ENCODE data around the gene NAP1L4. TPM values are rescaled to one million over a fixed set of nuclear protein-coding genes. Genes with fewer than 3 reads are reported as not detected.

NAP1L4 gene
- total and polyA plus RNA-seq, 7 experiments from 2014 or later, result 134 to 356 (median 292) TPM

DNA sequence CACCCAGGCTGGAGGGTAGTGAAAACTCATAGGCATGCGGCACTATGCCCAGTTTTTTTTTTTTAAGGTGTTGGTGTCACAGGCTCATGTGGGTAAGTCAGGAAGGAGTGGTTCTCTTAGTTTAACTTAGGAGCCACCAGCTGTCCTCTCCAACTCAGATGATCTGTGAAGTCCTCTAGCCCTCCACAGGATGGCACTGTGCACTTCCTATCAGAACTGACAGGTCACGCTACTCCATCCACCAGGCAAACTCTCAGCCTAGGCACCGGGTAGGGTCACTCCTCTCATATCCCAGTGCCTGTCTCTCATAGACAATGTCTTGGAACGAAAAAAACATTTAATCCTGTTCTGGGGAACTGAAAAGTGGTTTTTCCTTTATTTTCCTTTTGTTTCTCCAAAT lies 16.5 kb downstream of the NAP1L4 start:
- peaks cover 21 to 51% (median 37%) of the 10 kb centered on the region in 7 donors for H3K4me1 Mint-ChIP-seq
- peaks cover 30 to 80% (median 63%) of the 10 kb centered on the region in 3 experiments for H3K36me3 ChIP-seq (ENCODE audit: control insufficient read depth in 2 of 3, insufficient read depth in 3 of 3, low read length in 3 of 3)
- ChIA-PET POLR2A (interaction anchor here (0.8 to 3.2 kb wide), 4 partner anchors 13 to 47 kb away, joined by 3 to 25 read pairs (median 6); no protein-coding TSS in a partner anchor), CTCF (interaction anchor here (0.5 to 5.7 kb wide), 15 partner anchors 10 to 442 kb away, joined by 3 to 43 read pairs (median 4); partner anchors contain the start of gene NAP1L4)
- DNase-seq (peak in 8 of 9 donors; percentile 26 to 68 (median 48)), ATAC-seq (peak; percentile 95)
- no peaks in the 10 kb centered on the region for H3K9me3 ChIP-seq (ENCODE audit: control insufficient read depth in 2 of 3, low read length in 3 of 3)
- no peaks in the 10 kb centered on the region for H3K27me3 ChIP-seq (ENCODE audit: control insufficient read depth in 2 of 2, insufficient read depth in 2 of 2, low read length in 2 of 2)
- intact Hi-C loops (cut with micrococcal nuclease), result loop anchor here (1.0 kb wide), 4 partner anchors 13 to 116 kb away; no protein-coding TSS in a partner anchor
- peak overlapping the region in 3 of 9 donors; percentile 24 to 66 (median 41) for H3K27ac Mint-ChIP-seq
- H3K27ac ChIP-seq (ENCODE audit: low read depth, low read length), result no peak overlapping the region
- no peaks in the 10 kb centered on the region for H3K9me3 Mint-ChIP-seq
- H3K4me3 Mint-ChIP-seq, result no peak overlapping the region
- peaks cover 0 to 7% of the 10 kb centered on the region in 2 donors for H3K4me1 ChIP-seq (ENCODE audit: control insufficient read depth in 2 of 2, insufficient read depth in 2 of 2, low read length in 2 of 2)
- H3K36me3 Mint-ChIP-seq, result peaks cover 5 to 49% (median 35%) of the 10 kb centered on the region in 5 donors
- H3K4me3 ChIP-seq (ENCODE audit: low read length), result no peak overlapping the region
- no peaks in the 10 kb centered on the region for H3K27me3 Mint-ChIP-seq

GRCh38 chr11:2974272-2974671 lies 17.9 kb downstream of the NAP1L4 start:
- no peak overlapping the region for H3K27ac ChIP-seq (ENCODE audit: low read depth, low read length)
- peaks cover 12 to 61% (median 43%) of the 10 kb centered on the region in 5 donors for H3K36me3 Mint-ChIP-seq
- DNase-seq (no peak), ATAC-seq (no peak)
- H3K9me3 Mint-ChIP-seq, result no peaks in the 10 kb centered on the region
- no peaks in the 10 kb centered on the region for H3K27me3 Mint-ChIP-seq
- CTCF ChIA-PET, result interaction anchor here (0.7 to 5.7 kb wide), 6 partner anchors 16 to 441 kb away, joined by 3 to 43 read pairs (median 9); no protein-coding TSS in a partner anchor
- peak overlapping the region in 4 of 9 donors; percentile 36 to 58 (median 50) for H3K27ac Mint-ChIP-seq
- intact Hi-C loops (cut with micrococcal nuclease), result no loop called here
- no peak overlapping the region for H3K4me3 ChIP-seq (ENCODE audit: low read length)
- peaks cover 25 to 47% (median 40%) of the 10 kb centered on the region in 7 donors for H3K4me1 Mint-ChIP-seq
- H3K9me3 ChIP-seq (ENCODE audit: control insufficient read depth in 2 of 3, low read length in 3 of 3), result no peaks in the 10 kb centered on the region
- POLR2A ChIA-PET, result interaction anchor here (0.6 to 3.2 kb wide), 3 partner anchors 14 to 47 kb away, joined by 4 to 25 read pairs (median 4); no protein-coding TSS in a partner anchor
- no peaks in the 10 kb centered on the region for H3K27me3 ChIP-seq (ENCODE audit: control insufficient read depth in 2 of 2, insufficient read depth in 2 of 2, low read length in 2 of 2)
- no peak overlapping the region for H3K4me3 Mint-ChIP-seq
- H3K4me1 ChIP-seq (ENCODE audit: control insufficient read depth in 2 of 2, insufficient read depth in 2 of 2, low read length in 2 of 2), result peaks cover 0 to 7% of the 10 kb centered on the region in 2 donors
- H3K36me3 ChIP-seq (ENCODE audit: control insufficient read depth in 2 of 3, insufficient read depth in 3 of 3, low read length in 3 of 3), result peaks cover 43 to 93% (median 67%) of the 10 kb centered on the region in 3 experiments

DNA sequence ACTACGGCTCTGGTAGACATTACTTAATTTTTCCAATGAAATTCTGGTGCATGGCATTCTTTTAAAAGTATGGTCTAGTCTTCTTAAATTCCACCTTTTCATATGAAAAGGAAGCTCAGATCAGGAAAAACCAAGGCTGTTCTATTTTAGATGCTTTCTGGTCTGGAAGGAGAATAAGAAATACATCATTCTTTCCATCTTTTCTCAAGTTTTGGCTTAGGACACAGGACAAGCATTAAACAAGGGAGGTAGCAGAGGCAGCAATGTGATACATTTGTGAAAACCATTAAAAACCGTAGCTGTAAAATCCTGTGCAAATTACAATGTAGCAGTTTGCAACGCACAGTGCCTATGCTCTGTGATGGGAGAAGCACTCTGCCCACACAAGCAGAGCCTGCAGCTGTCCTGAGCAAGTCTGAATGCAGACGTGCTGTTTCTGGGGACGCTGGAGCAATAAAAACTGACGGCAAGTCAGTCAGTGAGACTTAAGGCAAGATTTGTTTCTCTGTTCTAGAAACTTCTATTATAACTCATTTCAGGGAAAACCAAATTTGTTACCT lies 23.7 kb downstream of the NAP1L4 start:
- Mint-ChIP-seq H3K9me3 (no peaks in the 10 kb centered on the region), H3K27me3 (no peaks in the 10 kb centered on the region), H3K4me3 (no peak overlapping the region), H3K27ac (peak overlapping the region in 1 of 9 donors; percentile 20), H3K4me1 (peaks cover 0 to 31% (median 22%) of the 10 kb centered on the region in 7 donors), H3K36me3 (peaks cover 18 to 70% (median 55%) of the 10 kb centered on the region in 5 donors)
- Histone ChIP-seq H3K27me3 (ENCODE audit: control insufficient read depth in 2 of 2, insufficient read depth in 2 of 2, low read length in 2 of 2) (no peaks in the 10 kb centered on the region), H3K4me3 (ENCODE audit: low read length) (no peak overlapping the region), H3K27ac (ENCODE audit: low read depth, low read length) (no peak overlapping the region), H3K9me3 (ENCODE audit: control insufficient read depth in 2 of 3, low read length in 3 of 3) (no peaks in the 10 kb centered on the region), H3K36me3 (ENCODE audit: control insufficient read depth in 2 of 3, insufficient read depth in 3 of 3, low read length in 3 of 3) (peaks cover 48 to 96% (median 57%) of the 10 kb centered on the region in 3 experiments), H3K4me1 (ENCODE audit: control insufficient read depth in 2 of 2, insufficient read depth in 2 of 2, low read length in 2 of 2) (no peaks in the 10 kb centered on the region)
- intact Hi-C loops (cut with micrococcal nuclease), result no loop called here
- CTCF ChIA-PET, result no interaction called here
- no peak for ATAC-seq
- no peak for DNase-seq
- POLR2A ChIA-PET, result interaction anchor here (0.8 kb wide), 1 partner anchor 14 kb away, joined by 3 read pairs; no protein-coding TSS in a partner anchor

GRCh38 chr11:2964782-2965181 lies 27.3 kb downstream of the NAP1L4 start:
- no peaks in the 10 kb centered on the region for H3K4me1 ChIP-seq (ENCODE audit: control insufficient read depth in 2 of 2, insufficient read depth in 2 of 2, low read length in 2 of 2)
- CTCF ChIA-PET, result no interaction called here
- ATAC-seq (no peak), DNase-seq (no peak)
- H3K27me3 ChIP-seq (ENCODE audit: control insufficient read depth in 2 of 2, insufficient read depth in 2 of 2, low read length in 2 of 2), result no peaks in the 10 kb centered on the region
- no peaks in the 10 kb centered on the region for H3K9me3 Mint-ChIP-seq
- no peaks in the 10 kb centered on the region for H3K9me3 ChIP-seq (ENCODE audit: control insufficient read depth in 2 of 3, low read length in 3 of 3)
- H3K36me3 Mint-ChIP-seq, result peaks cover 24 to 79% (median 47%) of the 10 kb centered on the region in 5 donors
- POLR2A ChIA-PET, result no interaction called here
- H3K27ac ChIP-seq (ENCODE audit: low read depth, low read length), result no peak overlapping the region
- peaks cover 32 to 95% (median 67%) of the 10 kb centered on the region in 3 experiments for H3K36me3 ChIP-seq (ENCODE audit: control insufficient read depth in 2 of 3, insufficient read depth in 3 of 3, low read length in 3 of 3)
- H3K4me3 Mint-ChIP-seq, result no peak overlapping the region
- intact Hi-C loops (cut with micrococcal nuclease), result no loop called here
- H3K27me3 Mint-ChIP-seq, result no peaks in the 10 kb centered on the region
- H3K27ac Mint-ChIP-seq, result no peak overlapping the region
- no peak overlapping the region for H3K4me3 ChIP-seq (ENCODE audit: low read length)
- H3K4me1 Mint-ChIP-seq, result peaks cover 10 to 40% (median 35%) of the 10 kb centered on the region in 7 donors

GRCh38 chr11:2963761-2964160 lies 28.4 kb downstream of the NAP1L4 start:
- H3K27ac Mint-ChIP-seq, result no peak overlapping the region
- H3K4me3 Mint-ChIP-seq, result no peak overlapping the region

DNA sequence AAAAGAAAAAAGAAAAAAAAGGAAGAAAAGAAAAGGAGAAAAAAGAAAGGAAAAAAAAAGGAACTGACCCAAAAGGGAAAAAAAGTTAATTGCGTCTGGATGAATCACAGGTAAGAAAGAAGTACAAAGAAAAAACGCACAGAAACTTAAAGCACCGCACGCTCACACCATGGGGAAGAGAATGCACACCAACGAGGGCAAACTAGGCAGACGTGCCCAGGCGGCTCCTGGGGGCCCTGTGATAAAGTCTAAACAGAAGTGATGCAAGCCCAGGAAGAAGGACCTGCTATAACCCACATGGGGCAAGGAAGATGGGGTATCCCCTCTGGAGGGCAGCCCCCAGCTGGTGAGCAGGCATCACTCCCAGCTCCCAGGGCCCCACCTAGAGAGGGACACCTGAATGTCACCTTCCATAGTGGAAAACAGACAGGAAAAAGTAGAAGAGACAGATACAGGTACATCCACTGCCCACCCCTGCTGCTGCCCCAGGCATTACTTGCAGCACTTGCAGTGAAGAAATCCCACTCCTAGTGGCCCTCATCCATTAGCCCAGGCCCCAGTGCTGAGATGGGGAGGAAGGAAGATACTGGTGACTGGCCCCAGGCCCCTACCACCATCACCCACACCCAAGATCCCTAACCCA lies 28.9 kb downstream of the NAP1L4 start:
- Mint-ChIP-seq H3K4me1 (peaks cover 10 to 44% (median 34%) of the 10 kb centered on the region in 7 donors), H3K9me3 (no peaks in the 10 kb centered on the region), H3K27ac (peak overlapping the region in 2 of 9 donors; percentile 12 to 42), H3K36me3 (peaks cover 26 to 79% (median 46%) of the 10 kb centered on the region in 5 donors), H3K27me3 (no peaks in the 10 kb centered on the region), H3K4me3 (no peak overlapping the region)
- H3K4me3 ChIP-seq (ENCODE audit: low read length), result no peak overlapping the region
- H3K27me3 ChIP-seq (ENCODE audit: control insufficient read depth in 2 of 2, insufficient read depth in 2 of 2, low read length in 2 of 2), result no peaks in the 10 kb centered on the region
- H3K9me3 ChIP-seq (ENCODE audit: control insufficient read depth in 2 of 3, low read length in 3 of 3), result no peaks in the 10 kb centered on the region
- ChIA-PET CTCF (interaction anchor here (0.7 to 1.1 kb wide), 3 partner anchors 21 to 128 kb away, joined by 3 to 4 read pairs (median 3); no protein-coding TSS in a partner anchor), POLR2A (no interaction called here)
- H3K27ac ChIP-seq (ENCODE audit: low read depth, low read length), result no peak overlapping the region
- no peaks in the 10 kb centered on the region for H3K4me1 ChIP-seq (ENCODE audit: control insufficient read depth in 2 of 2, insufficient read depth in 2 of 2, low read length in 2 of 2)
- intact Hi-C loops (cut with micrococcal nuclease), result no loop called here
- peaks cover 32 to 95% (median 70%) of the 10 kb centered on the region in 3 experiments for H3K36me3 ChIP-seq (ENCODE audit: control insufficient read depth in 2 of 3, insufficient read depth in 3 of 3, low read length in 3 of 3)
- DNase-seq (no peak), ATAC-seq (no peak)

More at GRCh38 chr11:2963761-2964160, 28.4 kb downstream of the NAP1L4 start:
- ATAC-seq, result no peak
- H3K27me3 Mint-ChIP-seq, result no peaks in the 10 kb centered on the region
- peaks cover 10 to 45% (median 32%) of the 10 kb centered on the region in 7 donors for H3K4me1 Mint-ChIP-seq
- intact Hi-C loops (cut with micrococcal nuclease), result no loop called here
- CTCF ChIA-PET, result interaction anchor here (0.7 kb wide), 1 partner anchor 21 kb away, joined by 4 read pairs; no protein-coding TSS in a partner anchor
- no peak overlapping the region for H3K27ac ChIP-seq (ENCODE audit: low read depth, low read length)
- POLR2A ChIA-PET, result no interaction called here
- no peaks in the 10 kb centered on the region for H3K9me3 ChIP-seq (ENCODE audit: control insufficient read depth in 2 of 3, low read length in 3 of 3)
- no peaks in the 10 kb centered on the region for H3K9me3 Mint-ChIP-seq
- no peak for DNase-seq
- H3K4me1 ChIP-seq (ENCODE audit: control insufficient read depth in 2 of 2, insufficient read depth in 2 of 2, low read length in 2 of 2), result no peaks in the 10 kb centered on the region
- no peaks in the 10 kb centered on the region for H3K27me3 ChIP-seq (ENCODE audit: control insufficient read depth in 2 of 2, insufficient read depth in 2 of 2, low read length in 2 of 2)
- no peak overlapping the region for H3K4me3 ChIP-seq (ENCODE audit: low read length)
- H3K36me3 Mint-ChIP-seq, result peaks cover 22 to 78% (median 46%) of the 10 kb centered on the region in 5 donors
- peaks cover 35 to 95% (median 70%) of the 10 kb centered on the region in 3 experiments for H3K36me3 ChIP-seq (ENCODE audit: control insufficient read depth in 2 of 3, insufficient read depth in 3 of 3, low read length in 3 of 3)

All from naive thymus-derived CD4-positive, alpha-beta T cell (primary cell).